HepG2 (cell line): ENCODE results near the gene SLC12A5. TPM values are rescaled to one million over a fixed set of nuclear protein-coding genes. Genes with fewer than 3 reads are reported as not detected.

ENCODE experiments used
- ATAC-seq: fragments of 200-7000 bp; cut with Tn5 transposase; 3 replicates; pipeline ENCODE4 v1.9.1; 2020; ENCODE audit warnings: mild to moderate bottlenecking, moderate library complexity
- BruUV-seq: library from RNA; stranded (reverse); fragments of 400-500 nt; replicated peaks from 2 replicates; lab custom pipeline; 2021; lab: Mats Ljungman, UMichigan
- CTCF ChIA-PET: fragments of 300-600 bp; formaldehyde crosslinking; extraction: SDS; loops from one replicate; lab custom pipeline; 2021; ENCODE audit warnings: low total read pairs, inconsistent platforms, low intra/inter-chr PET ratio; lab: Yijun Ruan, JAX
- POLR2A ChIA-PET: fragments of 350-600 bp; sonication (Branson Sonifier 250); formaldehyde crosslinking; loops from one replicate; lab custom pipeline; 2020; ENCODE audit warnings: antibody characterized with exemption, inconsistent platforms; lab: Yijun Ruan, JAX
- DNase-seq: peaks from one replicate; pipeline ENCODE4 v3.0.0-alpha.2; 2015; ENCODE audit warnings: low spot score
- FAIRE-seq: peaks from 3 replicates; lab custom pipeline; 2011; peaks lifted over from hg19 to GRCh38; lab: Jason Lieb, UNC
- H2AFZ ChIP-seq: one replicate; pipeline ENCODE4 v1.6.1; 2011; ENCODE audit warnings: low read length, inconsistent platforms
- H3K27ac ChIP-seq: fragments of 300-600 bp; 3 replicates; pipeline ENCODE4 v1.8.0; 2011; ENCODE audit warnings: mixed run types, mild to moderate bottlenecking, mixed read lengths, low read length, inconsistent platforms; ENCODE audit not compliant: insufficient read depth; ENCODE audit errors: extremely low read length
- H3K27me3 ChIP-seq, 2 experiments: fragments of 200-600 bp in 1 of 2; 2 replicates in 1 of 2; 3 replicates in 1 of 2; pipeline versions ENCODE4 v1.6.0 to v1.8.0; 2011; ENCODE audit warnings: low read length in 2 of 2, mild to moderate bottlenecking in 2 of 2, moderate library complexity in 2 of 2, inconsistent platforms in 1 of 2; ENCODE audit not compliant: insufficient read depth in 2 of 2, control insufficient read depth in 1 of 2
- H3K36me3 ChIP-seq, 2 experiments: fragments of 200-600 bp in 1 of 2; replicated peaks in 1 of 2; 2 replicates in 1 of 2; 3 replicates in 1 of 2; pipeline versions ENCODE4 v1.5.1 to v1.8.0; 2011; ENCODE audit warnings: low read length in 2 of 2, inconsistent platforms in 1 of 2; ENCODE audit not compliant: insufficient read depth in 2 of 2, control insufficient read depth in 1 of 2
- H3K4me1 ChIP-seq: 2 replicates; pipeline ENCODE4 v1.5.1; 2012; ENCODE audit warnings: low read length, inconsistent platforms; ENCODE audit not compliant: insufficient read depth
- H3K4me2 ChIP-seq: 2 replicates; pipeline ENCODE4 v1.6.0; 2011; ENCODE audit warnings: low read depth, low read length, inconsistent platforms
- H3K4me3 ChIP-seq, 3 experiments: fragments of 200-600 bp in 1 of 3; sonication (generic), shearing (Covaris generic) in 1 of 3; replicated peaks in 1 of 3; 2 replicates each; pipeline ENCODE4 v1.5.1; 2011 to 2016; ENCODE audit warnings: low read length in 3 of 3, inconsistent platforms in 2 of 3, low read depth in 2 of 3, mild to moderate bottlenecking in 2 of 3, control low read depth in 1 of 3, mixed read lengths in 1 of 3; ENCODE audit not compliant: insufficient read depth in 1 of 3
- H3K79me2 ChIP-seq: one replicate; pipeline ENCODE4 v1.6.1; 2011; ENCODE audit warnings: low read length, inconsistent platforms; ENCODE audit not compliant: insufficient read depth
- H3K9ac ChIP-seq: 2 replicates; pipeline ENCODE4 v1.6.0; 2011; ENCODE audit warnings: mild to moderate bottlenecking, low read depth, low read length, inconsistent platforms; ENCODE audit not compliant: insufficient read depth
- H3K9me3 ChIP-seq: 2 replicates; pipeline ENCODE4 v1.5.1; 2012; ENCODE audit warnings: mild to moderate bottlenecking, low read length
- H4K20me1 ChIP-seq: 2 replicates; pipeline ENCODE4 v1.6.0; 2011; ENCODE audit warnings: inconsistent platforms, mild to moderate bottlenecking, low read length, moderate library complexity; ENCODE audit not compliant: insufficient read depth
- BRD4 ChIP-seq: sonication (generic); formaldehyde crosslinking; IDR thresholded peaks from 2 replicates; pipeline ENCODE4 v1.4.0; 2020; ENCODE audit warnings: missing genetic modification reagents
- GPN1 ChIP-seq: sonication (generic); formaldehyde crosslinking; IDR thresholded peaks from 2 replicates; pipeline ENCODE4 v1.5.1; 2020; ENCODE audit warnings: missing genetic modification reagents, borderline replicate concordance
- HOXA3 ChIP-seq: sonication (generic); formaldehyde crosslinking; IDR thresholded peaks from 2 replicates; pipeline ENCODE4 v1.5.0; 2020; ENCODE audit warnings: missing genetic modification reagents
- HOXA7 ChIP-seq: sonication (generic); formaldehyde crosslinking; IDR thresholded peaks from 2 replicates; pipeline ENCODE4 v1.8.1; 2022; ENCODE audit warnings: mild to moderate bottlenecking, missing genetic modification reagents, moderate library complexity
- KAT7 ChIP-seq: IDR thresholded peaks from 2 replicates; pipeline ENCODE4 v1.6.1; 2018; ENCODE audit warnings: borderline replicate concordance, missing compliant biosample characterization
- MNT ChIP-seq: fragments of 450-650 bp; IDR thresholded peaks from 2 replicates; pipeline ENCODE4 v1.6.1; 2016
- NFATC3 ChIP-seq: sonication (generic); formaldehyde crosslinking; IDR thresholded peaks from 2 replicates; pipeline ENCODE4 v1.5.1; 2020; ENCODE audit warnings: mild to moderate bottlenecking, missing genetic modification reagents
- PBX3 ChIP-seq: sonication (generic); formaldehyde crosslinking; IDR thresholded peaks from 2 replicates; pipeline ENCODE4 v1.8.1; 2023; ENCODE audit warnings: missing genetic modification reagents, inconsistent platforms, borderline replicate concordance
- TFAP4 ChIP-seq: sonication (generic); IDR thresholded peaks from 2 replicates; pipeline ENCODE4 v1.6.1; 2016; ENCODE audit warnings: low read depth, borderline replicate concordance
- THAP8 ChIP-seq: sonication (generic); formaldehyde crosslinking; IDR thresholded peaks from 2 replicates; pipeline ENCODE4 v1.5.1; 2020; ENCODE audit warnings: missing genetic modification reagents, mild to moderate bottlenecking, borderline replicate concordance
- ZNF276 ChIP-seq: sonication (generic); formaldehyde crosslinking; IDR thresholded peaks from 2 replicates; pipeline ENCODE4 v1.4.0; 2020; ENCODE audit warnings: mild to moderate bottlenecking, low read depth, missing genetic modification reagents
- ZNF83 ChIP-seq: sonication (generic); formaldehyde crosslinking; IDR thresholded peaks from 2 replicates; pipeline ENCODE4 v1.4.0; 2020; ENCODE audit warnings: missing genetic modification reagents, mild to moderate bottlenecking, borderline replicate concordance
- ZSCAN20 ChIP-seq: sonication (generic); formaldehyde crosslinking; IDR thresholded peaks from 2 replicates; pipeline ENCODE4 v1.4.0; 2020; ENCODE audit warnings: missing genetic modification reagents, mild to moderate bottlenecking, borderline replicate concordance
- WGBS: methylation state at CpG from one replicate; pipeline ENCODE4 v1.1.6; 2017; ENCODE audit warnings: low lambda C conversion rate; 5-methylcytosine and 5-hydroxymethylcytosine counted together
- in situ Hi-C: cut with HindIII; loops from 2 replicates; pipeline ENCODE4 v1.10.0; 2017; ENCODE audit warnings: low pct_unique_long_range_greater_than_20kb; ENCODE audit not compliant: extremely low pct_ligation_motif_present
- intact Hi-C: fragments of 100-400 bp; cut with micrococcal nuclease; formaldehyde crosslinking; loops from one replicate; pipeline ENCODE4 v1.10.0; 2022; ENCODE audit not compliant: unreplicated experiment
- polyA plus RNA-seq, 8 experiments: library from polyadenylated mRNA; depleted of rRNA in 3 of 8; stranded (reverse) in 7 of 8; unstranded in 1 of 8; fragments of >200 nt; fragmentation: Illumina TruSeq in 4 of 8; extraction: Trizol in 4 of 8; gene quantifications; 2 replicates each; pipeline versions ENCODE4 v1.2.1 to v1.2.3, GENCODE V29; 2011 to 2016; ENCODE audit warnings: low read depth in 4 of 8, missing spikeins in 1 of 8, mixed read lengths in 1 of 8; ENCODE audit not compliant: insufficient read depth in 1 of 8
- total RNA-seq, 5 experiments: library from RNA; depleted of rRNA; stranded (reverse); fragments of >200 nt; fragmentation: Illumina TruSeq; extraction: Trizol; gene quantifications; 2 replicates each; pipeline ENCODE4 v1.2.3, GENCODE V29; 2016; ENCODE audit warnings: low read depth in 1 of 5

Gene SLC12A5
- total and polyA plus RNA-seq, 2 of the 13 experiments (the other 11 are each of a cell fraction or from before 2014, with no cell fraction given): 4.3 to 5.4 TPM

- TF ChIP-seq TFAP4 (no peak), HOXA3 (CRISPR knock-in tag) (no peak), MNT (no peak), GPN1 (CRISPR knock-in tag) (no peak), KAT7 (no peak), HOXA7 (CRISPR knock-in tag) (no peak)
Observed at GRCh38 chr20:46051556-46052308, 22.7 kb downstream of the SLC12A5 start (continued).

GRCh38 chr20:46053416-46053815 is 24.4 kb downstream of the SLC12A5 start:
- no peak overlapping the region for H3K4me2 ChIP-seq
- no peaks in the 10 kb centered on the region; the same call in 1 of the 2 replicates for H4K20me1 ChIP-seq
- H3K4me3 ChIP-seq: no peak overlapping the region
- ATAC-seq: no peak
- H3K9me3 ChIP-seq: no peaks in the 10 kb centered on the region
- DNase-seq: no peak
- H3K36me3 ChIP-seq: no peaks in the 10 kb centered on the region
- H3K79me2 ChIP-seq: no peaks in the 10 kb centered on the region
- intact Hi-C loops: no loop called here
- no peak for FAIRE-seq
- ChIA-PET POLR2A (no interaction called here), CTCF (no interaction called here)
- 22% methylated on average over 8 of the region's 8 CpGs for WGBS
- peaks cover 7% of the 10 kb centered on the region; the same call in 1 of the 2 replicates for H3K4me1 ChIP-seq
- no peak overlapping the region for H3K9ac ChIP-seq
- H3K27me3 ChIP-seq: 0 out of 5 replicates have a peak, but pooled peaks cover 0 to 6% of the 10 kb centered on the region in 2 experiments
- in situ Hi-C loops: no loop called here
- H2AFZ ChIP-seq: no peak overlapping the region
- H3K27ac ChIP-seq: no peak overlapping the region
- no peak for TF ChIP-seq NFATC3 (CRISPR knock-in tag)
- no peak for TF ChIP-seq ZNF83
- TF ChIP-seq PBX3 (CRISPR knock-in tag): no peak
- no peak for TF ChIP-seq BRD4 (CRISPR knock-in tag)
- TF ChIP-seq ZNF276 (CRISPR knock-in tag): no peak
- no peak for TF ChIP-seq THAP8 (CRISPR knock-in tag)
- TF ChIP-seq ZSCAN20: no peak
- TF ChIP-seq, all 625 proteins: peak for 0
- no TSS peak for BruUV-seq
